Measurements from ENCODE around the gene GPA33.

Gene GPA33

GRCh38 chr1:167086033-167086432, 4.1 kb downstream of the GPA33 start:
- no peak for DNase-seq (ENCODE audit: low read depth)

- no peak for DNase-seq (ENCODE audit: low read depth)
These were observed 5.4 kb downstream of the GPA33 start for GRCh38 chr1:167084757-167085156.

GRCh38 chr1:167083871-167084270, 6.3 kb downstream of the GPA33 start:
- DNase-seq (ENCODE audit: low read depth), result no peak

GRCh38 chr1:167083066-167083665, 7.0 kb downstream of the GPA33 start:
- DNase-seq (ENCODE audit: low read depth), result no peak

GRCh38 chr1:167082511-167083027, 7.6 kb downstream of the GPA33 start:
- no peak for DNase-seq (ENCODE audit: low read depth)

- no peak for DNase-seq (ENCODE audit: low read depth)
These were observed 8.5 kb downstream of the GPA33 start for GRCh38 chr1:167081594-167082156.

GRCh38 chr1:167077868-167078210, 12.3 kb downstream of the GPA33 start:
- DNase-seq (ENCODE audit: low read depth), result no peak

- no peak for DNase-seq (ENCODE audit: low read depth)
These were observed 12.9 kb downstream of the GPA33 start for GRCh38 chr1:167077128-167077867.

- DNase-seq (ENCODE audit: low read depth), result no peak
These were observed 14.0 kb downstream of the GPA33 start for GRCh38 chr1:167076136-167076710.

GRCh38 chr1:167071286-167071685, 18.9 kb downstream of the GPA33 start:
- DNase-seq (ENCODE audit: low read depth), result no peak

- no peak for DNase-seq (ENCODE audit: low read depth)
These were observed 21.4 kb downstream of the GPA33 start for GRCh38 chr1:167068761-167069160.

- DNase-seq (ENCODE audit: low read depth), result no peak
These were observed 22.3 kb downstream of the GPA33 start for GRCh38 chr1:167067904-167068303.

- peak; percentile 79 for DNase-seq (ENCODE audit: low read depth)
These were observed 23.6 kb downstream of the GPA33 start for GRCh38 chr1:167066333-167067122.

GRCh38 chr1:167065471-167065870, 24.7 kb downstream of the GPA33 start:
- DNase-seq (ENCODE audit: low read depth), result no peak

- DNase-seq (ENCODE audit: low read depth), result no peak
These were observed 25.6 kb downstream of the GPA33 start for GRCh38 chr1:167064621-167065020.

GRCh38 chr1:167061073-167061464, 29.1 kb downstream of the GPA33 start:
- no peak for DNase-seq (ENCODE audit: low read depth)

- no peak for DNase-seq (ENCODE audit: low read depth)
These were observed 29.8 kb downstream of the GPA33 start for GRCh38 chr1:167060141-167061072.

GRCh38 chr1:167059809-167060107, 30.4 kb downstream of the GPA33 start:
- no peak for DNase-seq (ENCODE audit: low read depth)

- peak; percentile 65 for DNase-seq (ENCODE audit: low read depth)
These were observed 30.9 kb downstream of the GPA33 start for GRCh38 chr1:167059045-167059808.

- DNase-seq (ENCODE audit: low read depth), result no peak
These were observed 32.9 kb downstream of the GPA33 start for GRCh38 chr1:167057241-167057688.

Measured in activated T-cell treated with anti-CD3 and anti-CD28 coated beads for 1 hour (primary cell).